ENCODE measurements around the gene SLC16A1. TPM values are rescaled to one million over a fixed set of nuclear protein-coding genes. Genes with fewer than 3 reads are reported as not detected.
"Not testable (repeated sequence)": the region's sequence is repeated elsewhere in the genome, so short reads cannot be mapped to it uniquely, and the experiment has no call there.

SLC16A1 gene
- total RNA-seq, 1 experiment from 2014 or later, result 101 TPM

GRCh38 chr1:112995890-112996289, 39.9 kb upstream of the SLC16A1 start:
- BruUV-seq (replicated peaks), result no TSS peak
- no peak overlapping the region for H3K4me3 ChIP-seq (ENCODE audit: low read depth, low read length, poor library complexity, severe bottlenecking)
- ChIA-PET CTCF (no interaction called here), POLR2A (ENCODE audit: low non-redundant PET) (no interaction called here)
- no peak overlapping the region for H3K27ac ChIP-seq (ENCODE audit: low read depth, low read length, poor library complexity, severe bottlenecking)
- TF ChIP-seq CTCF (conservative IDR thresholded peaks at IDR 0.05; ENCODE audit: low read depth, low read length) (no peak), EZH2 (IDR thresholded peaks at IDR 0.05; ENCODE audit: borderline replicate concordance, low read depth, low read length, poor library complexity, severe bottlenecking) (no peak)
- no peak for DNase-seq (ENCODE audit: low spot score)
- intact Hi-C loops (cut with micrococcal nuclease; ENCODE audit: unreplicated experiment), result no loop called here
- H3K9me3 ChIP-seq (ENCODE audit: low read depth, low read length, poor library complexity, severe bottlenecking), result no peaks in the 10 kb centered on the region
- no peaks in the 10 kb centered on the region for H3K36me3 ChIP-seq (ENCODE audit: insufficient read depth, low read length, poor library complexity, severe bottlenecking)
- peaks cover 11% of the 10 kb centered on the region for H3K4me1 ChIP-seq (ENCODE audit: insufficient read depth, low read length, poor library complexity, severe bottlenecking)
- no peaks in the 10 kb centered on the region for H3K27me3 ChIP-seq (replicated peaks; ENCODE audit: insufficient read depth, low read depth, low read length, poor library complexity)

DNA sequence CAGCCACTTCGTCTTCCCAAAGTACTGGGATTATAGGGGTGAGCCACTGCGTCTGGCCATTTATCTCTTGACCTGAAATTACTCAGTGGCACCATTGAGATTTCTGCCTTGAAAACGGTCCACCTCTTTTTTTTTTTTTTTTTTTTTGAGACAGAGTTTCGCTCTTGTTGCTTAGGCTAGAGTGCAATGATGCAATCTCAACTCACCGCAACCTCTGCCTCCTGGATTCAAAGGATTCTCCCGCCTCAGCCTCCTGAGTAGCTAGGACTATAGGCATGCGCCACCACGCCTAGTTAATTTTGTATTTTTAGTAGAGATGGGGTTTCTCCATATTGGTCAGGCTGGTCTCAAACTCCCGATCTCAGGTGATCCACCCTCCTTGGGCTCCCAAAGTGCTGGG, 39.0 kb upstream of the SLC16A1 start:
- peaks cover 11% of the 10 kb centered on the region for H3K4me1 ChIP-seq (ENCODE audit: insufficient read depth, low read length, poor library complexity, severe bottlenecking)
- H3K9me3 ChIP-seq (ENCODE audit: low read depth, low read length, poor library complexity, severe bottlenecking); H3K4me3 ChIP-seq (ENCODE audit: low read depth, low read length, poor library complexity, severe bottlenecking); BruUV-seq (replicated peaks); intact Hi-C loops (cut with micrococcal nuclease; ENCODE audit: unreplicated experiment); CTCF ChIA-PET; H3K36me3 ChIP-seq (ENCODE audit: insufficient read depth, low read length, poor library complexity, severe bottlenecking); POLR2A ChIA-PET (ENCODE audit: low non-redundant PET); DNase-seq (ENCODE audit: low spot score); H3K27ac ChIP-seq (ENCODE audit: low read depth, low read length, poor library complexity, severe bottlenecking); H3K27me3 ChIP-seq (replicated peaks; ENCODE audit: insufficient read depth, low read depth, low read length, poor library complexity): not testable (repeated sequence)

GRCh38 chr1:112992780-112993179, 36.8 kb upstream of the SLC16A1 start:
- Histone ChIP-seq H3K36me3 (ENCODE audit: insufficient read depth, low read length, poor library complexity, severe bottlenecking) (no peaks in the 10 kb centered on the region), H3K27me3 (replicated peaks; ENCODE audit: insufficient read depth, low read depth, low read length, poor library complexity) (no peaks in the 10 kb centered on the region), H3K27ac (ENCODE audit: low read depth, low read length, poor library complexity, severe bottlenecking) (no peak overlapping the region), H3K4me1 (ENCODE audit: insufficient read depth, low read length, poor library complexity, severe bottlenecking) (no peaks in the 10 kb centered on the region), H3K9me3 (ENCODE audit: low read depth, low read length, poor library complexity, severe bottlenecking) (no peaks in the 10 kb centered on the region), H3K4me3 (ENCODE audit: low read depth, low read length, poor library complexity, severe bottlenecking) (no peak overlapping the region)
- no TSS peak for BruUV-seq (replicated peaks)
- intact Hi-C loops (cut with micrococcal nuclease; ENCODE audit: unreplicated experiment), result no loop called here
- ChIA-PET POLR2A (ENCODE audit: low non-redundant PET) (no interaction called here), CTCF (no interaction called here)
- TF ChIP-seq EZH2 (IDR thresholded peaks at IDR 0.05; ENCODE audit: borderline replicate concordance, low read depth, low read length, poor library complexity, severe bottlenecking) (no peak), CTCF (conservative IDR thresholded peaks at IDR 0.05; ENCODE audit: low read depth, low read length) (no peak)
- no peak for DNase-seq (ENCODE audit: low spot score)

DNA sequence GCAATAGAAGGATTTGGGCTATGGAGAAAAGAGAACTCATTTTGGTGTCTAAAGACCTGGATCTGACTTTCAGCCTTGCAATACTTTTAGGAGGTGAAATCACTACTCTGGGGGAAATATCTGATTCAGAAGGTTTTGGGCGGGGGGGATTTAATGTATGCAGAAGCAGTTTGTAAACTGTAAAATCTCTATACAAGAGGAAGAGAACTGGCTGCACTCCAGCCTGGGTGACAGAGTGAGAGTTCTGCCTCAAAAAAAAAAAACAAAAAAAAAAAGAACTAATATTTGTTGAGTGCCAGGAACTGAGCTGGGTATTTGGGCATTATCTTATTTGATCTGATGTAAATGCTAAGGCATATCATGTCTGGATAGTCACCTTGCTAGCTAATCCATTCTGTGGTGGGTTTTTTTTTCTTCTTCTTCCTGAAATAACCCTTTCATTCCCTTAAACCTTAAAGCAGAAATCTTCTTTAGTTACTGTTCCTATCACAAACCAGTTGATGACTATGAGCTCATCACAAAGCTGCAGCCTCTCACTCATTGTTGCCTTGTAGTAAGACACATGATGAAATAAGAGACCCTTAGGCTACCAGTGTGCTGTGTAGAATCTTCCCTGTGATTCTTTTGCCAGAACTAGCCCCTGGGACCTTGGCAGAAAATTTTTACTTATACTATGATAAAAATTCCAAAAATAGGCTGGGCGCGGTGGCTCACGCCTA, 35.6 kb upstream of the SLC16A1 start:
- CTCF ChIA-PET, result interaction anchor here (0.6 kb wide), 1 partner anchor 10 kb away, joined by 3 read pairs; no protein-coding TSS in a partner anchor
- DNase-seq (ENCODE audit: low spot score), result peak; percentile 23
- intact Hi-C loops (cut with micrococcal nuclease; ENCODE audit: unreplicated experiment), result no loop called here

More for the DNA sequence above, 35.6 kb upstream of the SLC16A1 start:
- TF ChIP-seq EZH2 (IDR thresholded peaks at IDR 0.05; ENCODE audit: borderline replicate concordance, low read depth, low read length, poor library complexity, severe bottlenecking) (no peak), CTCF (conservative IDR thresholded peaks at IDR 0.05; ENCODE audit: low read depth, low read length) (no peak)
- Histone ChIP-seq H3K27ac (ENCODE audit: low read depth, low read length, poor library complexity, severe bottlenecking) (no peak overlapping the region), H3K9me3 (ENCODE audit: low read depth, low read length, poor library complexity, severe bottlenecking) (no peaks in the 10 kb centered on the region), H3K36me3 (ENCODE audit: insufficient read depth, low read length, poor library complexity, severe bottlenecking) (no peaks in the 10 kb centered on the region), H3K4me1 (ENCODE audit: insufficient read depth, low read length, poor library complexity, severe bottlenecking) (no peaks in the 10 kb centered on the region), H3K27me3 (replicated peaks; ENCODE audit: insufficient read depth, low read depth, low read length, poor library complexity) (no peaks in the 10 kb centered on the region), H3K4me3 (ENCODE audit: low read depth, low read length, poor library complexity, severe bottlenecking) (no peak overlapping the region)
- no TSS peak for BruUV-seq (replicated peaks)
- POLR2A ChIA-PET (ENCODE audit: low non-redundant PET), result interaction anchor here (0.6 kb wide), 1 partner anchor 14 kb away, joined by 5 read pairs; no protein-coding TSS in a partner anchor
